ENCODE measurements around the gene TAF11L12.
"Not testable (repeated sequence)": the region's sequence is repeated elsewhere in the genome, so short reads cannot be mapped to it uniquely, and the experiment has no call there.

The TAF11L12 gene

GRCh38 chr5:17610092-17610491, at the start of gene TAF11L12:
Gene TAF11L12, plus strand, starts transcription at chr5:17610392.
- not testable (repeated sequence) for H3K4me3 ChIP-seq (ENCODE audit: low read length)

DNA sequence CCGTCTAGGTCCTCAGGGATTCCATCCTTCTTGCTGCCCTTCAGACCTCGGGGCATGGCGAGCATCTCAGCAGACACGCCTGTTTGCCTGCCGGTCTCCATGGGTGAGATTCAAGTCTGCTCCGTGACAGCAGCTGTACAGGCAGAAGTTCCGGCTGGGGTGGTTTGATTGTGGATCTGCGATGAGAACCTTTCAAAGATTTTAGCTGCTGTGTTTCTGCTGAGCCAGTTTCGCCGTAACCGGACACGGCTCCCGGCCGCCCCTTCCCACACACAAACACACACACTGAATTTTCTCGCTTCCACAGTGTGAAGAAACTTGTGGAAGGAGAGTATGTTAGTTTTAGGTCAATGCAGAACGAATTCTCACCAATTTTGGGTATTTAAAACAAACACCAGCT, 24.5 kb upstream of the TAF11L12 start, which contains the start of gene TAF11L7:
TSS of gene TAF11L7 (minus strand) at position 101 of the 400 bp plus-strand sequence.
- H3K4me3 ChIP-seq (ENCODE audit: low read length): not testable (repeated sequence)

GRCh38 chr5:17590860-17591259, 19.3 kb upstream of the TAF11L12 start, which contains the start of gene TAF11L8:
Gene TAF11L8, minus strand, starts transcription at chr5:17590960.
- H3K4me3 ChIP-seq (ENCODE audit: low read length): not testable (repeated sequence)

- H3K4me3 ChIP-seq (ENCODE audit: low read length): not testable (repeated sequence)
Observed at GRCh38 chr5:17594255-17594654, 15.9 kb upstream of the TAF11L12 start, which contains the start of gene TAF11L9. Gene TAF11L9, minus strand, starts transcription at chr5:17594394.

DNA sequence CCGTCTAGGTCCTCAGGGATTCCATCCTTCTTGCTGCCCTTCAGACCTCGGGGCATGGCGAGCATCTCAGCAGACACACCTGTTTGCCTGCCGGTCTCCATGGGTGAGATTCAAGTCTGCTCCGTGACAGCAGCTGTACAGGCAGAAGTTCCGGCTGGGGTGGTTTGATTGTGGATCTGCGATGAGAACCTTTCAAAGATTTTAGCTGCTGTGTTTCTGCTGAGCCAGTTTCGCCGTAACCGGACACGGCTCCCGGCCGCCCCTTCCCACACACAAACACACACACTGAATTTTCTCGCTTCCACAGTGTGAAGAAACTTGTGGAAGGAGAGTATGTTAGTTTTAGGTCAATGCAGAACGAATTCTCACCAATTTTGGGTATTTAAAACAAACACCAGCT, 12.5 kb upstream of the TAF11L12 start, which contains the start of gene TAF11L10:
TSS of gene TAF11L10 (minus strand) at position 101 of the 400 bp plus-strand sequence.
- H3K4me3 ChIP-seq (ENCODE audit: low read length): not testable (repeated sequence)

GRCh38 chr5:17603880-17604279, 6.3 kb upstream of the TAF11L12 start, which contains the start of gene TAF11L11:
Gene TAF11L11, plus strand, starts transcription at chr5:17604183.
- H3K4me3 ChIP-seq (ENCODE audit: low read length): not testable (repeated sequence)

DNA sequence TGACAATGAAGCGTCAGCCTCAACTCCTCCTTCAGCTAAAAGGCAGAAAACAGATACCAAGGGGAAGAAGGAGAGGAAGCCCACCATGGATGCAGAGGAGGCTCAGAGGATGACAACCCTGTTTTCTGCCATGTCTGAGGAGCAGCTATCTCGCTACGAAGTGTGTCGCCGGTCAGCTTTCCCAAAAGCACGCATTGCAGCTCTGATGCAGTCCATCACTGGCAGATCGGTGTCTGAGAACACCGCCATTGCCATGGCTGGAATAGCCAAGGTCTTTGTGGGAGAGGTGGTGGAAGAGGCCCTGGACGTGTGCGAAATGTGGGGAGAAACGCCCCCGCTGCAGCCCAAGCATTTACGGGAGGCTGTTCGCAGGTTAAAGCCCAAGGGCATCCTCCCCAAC, 5.2 kb upstream of the TAF11L12 start:
- H3K4me3 ChIP-seq (ENCODE audit: low read length): no peak overlapping the region
- TF ChIP-seq ZNF274 (IDR thresholded peaks at IDR 0.05; ENCODE audit: low read depth, low read length): no peak

DNA sequence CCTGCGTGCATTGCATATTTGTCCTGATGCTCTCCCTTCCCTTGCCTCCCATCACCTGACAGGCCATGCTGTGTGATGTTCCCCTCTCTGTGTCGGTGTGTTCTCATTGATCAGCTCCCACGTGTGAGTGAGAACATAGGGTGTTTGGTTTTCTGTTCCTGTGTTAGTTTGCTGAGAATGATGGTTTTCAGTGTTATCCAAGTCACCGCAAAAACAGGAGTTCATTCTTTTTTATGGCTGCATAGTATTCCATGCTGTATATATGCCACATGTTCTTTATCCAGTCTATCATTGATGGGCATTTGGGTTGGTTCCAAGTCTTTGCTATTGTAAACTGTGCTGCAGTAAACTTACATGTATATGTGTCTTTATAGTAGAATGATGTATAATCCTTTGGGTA, 2.7 kb upstream of the TAF11L12 start:
- not testable (repeated sequence) for H3K4me3 ChIP-seq (ENCODE audit: low read length)

GRCh38 chr5:17614872-17615605, 4.8 kb downstream of the TAF11L12 start:
- no peak for TF ChIP-seq ZNF274 (IDR thresholded peaks at IDR 0.05; ENCODE audit: low read depth, low read length)
- H3K4me3 ChIP-seq (ENCODE audit: low read length): no peak overlapping the region

GRCh38 chr5:17619354-17619753, 9.2 kb downstream of the TAF11L12 start:
- H3K4me3 ChIP-seq (ENCODE audit: low read length): no peak overlapping the region
- no peak for TF ChIP-seq ZNF274 (IDR thresholded peaks at IDR 0.05; ENCODE audit: low read depth, low read length)

DNA sequence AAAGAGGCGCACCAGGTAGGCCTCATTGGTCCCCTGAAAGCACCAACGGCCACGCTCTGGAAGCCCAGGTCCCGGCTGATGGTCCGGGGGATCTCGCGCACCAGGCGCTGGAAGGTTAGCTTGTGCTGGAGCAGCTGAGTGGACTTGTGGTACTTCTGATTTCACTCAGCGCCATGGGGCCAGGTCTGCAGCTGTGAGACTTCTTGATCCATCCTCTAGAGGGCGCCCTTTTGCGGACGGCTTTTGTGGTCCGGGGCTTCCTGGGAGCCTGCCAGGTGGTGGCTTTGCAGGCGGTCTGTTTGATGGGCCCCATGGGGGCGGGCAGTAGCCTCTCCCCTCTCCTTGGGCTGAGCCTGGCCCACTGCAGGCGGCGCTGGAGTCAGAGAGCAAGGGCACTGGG, 10.4 kb downstream of the TAF11L12 start:
- TF ChIP-seq ZNF274 (IDR thresholded peaks at IDR 0.05; ENCODE audit: low read depth, low read length): no peak

GRCh38 chr5:17625686-17626085, 15.5 kb downstream of the TAF11L12 start:
- no peak for TF ChIP-seq ZNF274 (IDR thresholded peaks at IDR 0.05; ENCODE audit: low read depth, low read length)
- no peak overlapping the region for H3K4me3 ChIP-seq (ENCODE audit: low read length)

More for the DNA sequence above, 10.4 kb downstream of the TAF11L12 start:
- H3K4me3 ChIP-seq (ENCODE audit: low read length): no peak overlapping the region

- H3K4me3 ChIP-seq (ENCODE audit: low read length): not testable (repeated sequence)
Observed at GRCh38 chr5:17631788-17632187, 21.6 kb downstream of the TAF11L12 start, which contains the start of gene TAF11L13. Gene TAF11L13, plus strand, starts transcription at chr5:17632088.

GRCh38 chr5:17634160-17634559, 24.0 kb downstream of the TAF11L12 start, which contains the start of gene TAF11L14:
Gene TAF11L14, plus strand, starts transcription at chr5:17634460.
- no peak within 1 kb of the TSS for H3K4me3 ChIP-seq (ENCODE audit: low read length)
- no peak for TF ChIP-seq ZNF274 (IDR thresholded peaks at IDR 0.05; ENCODE audit: low read depth, low read length)

DNA sequence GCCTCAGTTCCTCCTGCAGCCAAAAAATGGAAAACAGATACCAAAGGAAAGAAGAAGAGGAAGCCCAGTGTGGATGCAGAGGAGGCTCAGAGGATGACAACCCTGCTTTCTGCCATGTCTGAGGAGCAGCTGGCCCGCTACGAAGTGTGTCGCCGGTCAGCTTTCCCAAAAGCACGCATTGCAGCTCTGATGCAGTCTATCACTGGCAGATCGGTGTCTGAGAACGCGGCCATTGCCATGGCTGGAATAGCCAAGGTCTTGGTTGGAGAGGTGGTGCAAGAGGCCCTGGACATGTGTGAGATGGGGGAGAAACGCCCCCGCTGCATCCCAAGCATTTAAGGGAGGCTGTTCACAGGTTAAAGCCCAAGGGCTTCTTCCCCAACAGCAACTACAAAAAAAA, 39.0 kb downstream of the TAF11L12 start:
- H3K4me3 ChIP-seq (ENCODE audit: low read length): not testable (repeated sequence)

GRCh38 chr5:17655201-17655759, 45.1 kb downstream of the TAF11L12 start:
- not testable (repeated sequence) for H3K4me3 ChIP-seq (ENCODE audit: low read length)

Data from GM08714 (cell line).